Prostate gland (tissue), 2 donors: ENCODE results near the gene ANKS1B. TPM values are rescaled to one million over a fixed set of nuclear protein-coding genes. Genes with fewer than 3 reads are reported as not detected.

Experiments used
- DNase-seq: peaks from one replicate; pipeline ENCODE4 v3.0.0-alpha.2; 2019; ENCODE audit warnings: low spot score
- H3K27ac ChIP-seq, 2 donors: fragments of 200-600 bp; sonication (generic); 2 replicates each; pipeline ENCODE4 v1.5.1; 2017 to 2019
- H3K27me3 ChIP-seq: fragments of 200-600 bp; sonication (generic); replicated peaks from 2 replicates; pipeline ENCODE4 v1.5.1; 2019; ENCODE audit not compliant: insufficient read depth
- H3K36me3 ChIP-seq, 2 donors: fragments of 200-600 bp; sonication (generic); 1 replicate in 1 of 2; 2 replicates in 1 of 2; pipeline versions ENCODE4 v1.5.1 to v1.8.1; 2017 to 2019
- H3K4me1 ChIP-seq: fragments of 200-600 bp; sonication (generic); replicated peaks from 2 replicates; pipeline ENCODE4 v1.5.1; 2019
- H3K4me3 ChIP-seq, 2 donors: fragments of 200-600 bp; sonication (generic); 2 replicates each; pipeline ENCODE4 v1.5.1; 2017 to 2019
- H3K9me3 ChIP-seq: fragments of 200-600 bp; sonication (generic); 2 replicates; pipeline ENCODE4 v1.5.1; 2017
- POLR2A ChIP-seq: fragments of 450-650 bp; IDR thresholded peaks from one replicate; pipeline ENCODE4 v1.6.1; 2016; ENCODE audit warnings: antibody characterized with exemption, mild to moderate bottlenecking
- POLR2AphosphoS5 ChIP-seq: sonication (generic); formaldehyde crosslinking; IDR thresholded peaks from one replicate; pipeline ENCODE4 v1.6.1; 2017; ENCODE audit warnings: antibody characterized with exemption
- WGBS: methylation state at CpG from one replicate; pipeline ENCODE4 v1.1.5; 2018; 5-methylcytosine and 5-hydroxymethylcytosine counted together
- intact Hi-C: fragments of 100-400 bp; cut with DNase I; formaldehyde crosslinking; loops from one replicate; pipeline ENCODE4 v1.14.2; 2022
- total RNA-seq, 2 donors: library from RNA; depleted of rRNA; stranded (reverse); fragments of >200 nt; gene quantifications; one replicate each; pipeline ENCODE4 v1.1.0, GENCODE V29; 2016
- TF ChIP-seq, protein P1 (sequence below), 4 experiments: fragments of 200-600 bp in 2 of 4; fragments of 450-650 bp in 2 of 4; sonication (generic) in 2 of 4; IDR thresholded peaks; 1 replicate in 3 of 4; 2 replicates in 1 of 4; pipeline ENCODE4 v1.5.1; 2016 to 2019; ENCODE audit warnings: antibody characterized with exemption in 4 of 4, mild to moderate bottlenecking in 2 of 4, moderate library complexity in 2 of 4

Gene ANKS1B
- total RNA-seq, 2 donors from 2014 or later = 13.0 to 17.4 TPM

DNA sequence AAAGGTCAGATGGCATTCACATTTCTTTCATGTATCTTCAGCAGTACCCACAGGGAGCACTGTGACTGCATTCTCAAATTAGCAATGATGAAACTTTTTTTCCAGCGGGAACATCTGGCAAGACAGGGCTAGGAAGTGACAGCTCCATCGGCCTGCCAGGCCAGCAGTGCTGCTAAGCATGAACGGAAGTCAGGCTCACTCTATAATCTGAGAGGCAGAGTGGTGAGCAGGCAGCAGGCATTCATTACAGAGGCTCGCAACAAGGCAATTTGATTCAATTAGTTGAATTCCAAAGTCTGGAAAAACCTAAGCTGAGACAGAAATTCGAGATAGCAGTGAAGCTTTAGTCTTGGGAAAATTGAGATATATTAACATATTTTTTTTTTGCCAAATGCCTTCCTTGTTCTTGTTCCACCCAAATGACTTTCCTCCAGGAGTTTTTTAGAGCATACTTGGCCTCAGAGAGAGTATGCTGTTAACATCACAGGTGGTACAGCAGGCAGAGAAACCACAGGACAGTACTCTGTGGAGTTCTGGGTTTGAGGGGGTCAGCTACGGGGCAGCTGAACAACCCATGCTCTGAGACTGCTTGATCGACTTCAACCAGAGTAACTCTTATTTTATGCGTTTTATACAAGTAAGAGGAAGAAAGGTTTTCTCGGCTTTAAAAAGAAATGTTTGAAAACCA, 924.8 kb downstream of the ANKS1B start:
- no peaks in the 10 kb centered on the region for H3K9me3 ChIP-seq
- H3K36me3 ChIP-seq = no peaks in the 10 kb centered on the region
- no peaks in the 10 kb centered on the region for H3K27me3 ChIP-seq
- TF ChIP-seq POLR2AphosphoS5 (no peak), POLR2A (no peak)
- TF ChIP-seq, protein P1, sequence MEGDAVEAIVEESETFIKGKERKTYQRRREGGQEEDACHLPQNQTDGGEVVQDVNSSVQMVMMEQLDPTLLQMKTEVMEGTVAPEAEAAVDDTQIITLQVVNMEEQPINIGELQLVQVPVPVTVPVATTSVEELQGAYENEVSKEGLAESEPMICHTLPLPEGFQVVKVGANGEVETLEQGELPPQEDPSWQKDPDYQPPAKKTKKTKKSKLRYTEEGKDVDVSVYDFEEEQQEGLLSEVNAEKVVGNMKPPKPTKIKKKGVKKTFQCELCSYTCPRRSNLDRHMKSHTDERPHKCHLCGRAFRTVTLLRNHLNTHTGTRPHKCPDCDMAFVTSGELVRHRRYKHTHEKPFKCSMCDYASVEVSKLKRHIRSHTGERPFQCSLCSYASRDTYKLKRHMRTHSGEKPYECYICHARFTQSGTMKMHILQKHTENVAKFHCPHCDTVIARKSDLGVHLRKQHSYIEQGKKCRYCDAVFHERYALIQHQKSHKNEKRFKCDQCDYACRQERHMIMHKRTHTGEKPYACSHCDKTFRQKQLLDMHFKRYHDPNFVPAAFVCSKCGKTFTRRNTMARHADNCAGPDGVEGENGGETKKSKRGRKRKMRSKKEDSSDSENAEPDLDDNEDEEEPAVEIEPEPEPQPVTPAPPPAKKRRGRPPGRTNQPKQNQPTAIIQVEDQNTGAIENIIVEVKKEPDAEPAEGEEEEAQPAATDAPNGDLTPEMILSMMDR (IDR thresholded peaks at IDR 0.05) = no peak
- DNase-seq = no peak
- WGBS = 55% methylated on average over 9 of the region's 9 CpGs
- no peaks in the 10 kb centered on the region for H3K4me1 ChIP-seq
- intact Hi-C loops = no loop called here
- H3K27ac ChIP-seq = no peak overlapping the region
- H3K4me3 ChIP-seq = no peak overlapping the region

GRCh38 chr12:99057670-99058069, 927.1 kb downstream of the ANKS1B start:
- Histone ChIP-seq H3K4me3 (no peak overlapping the region), H3K36me3 (no peaks in the 10 kb centered on the region), H3K9me3 (no peaks in the 10 kb centered on the region), H3K4me1 (no peaks in the 10 kb centered on the region), H3K27ac (no peak overlapping the region), H3K27me3 (no peaks in the 10 kb centered on the region)
- TF ChIP-seq POLR2A (no peak), POLR2AphosphoS5 (no peak)
- TF ChIP-seq, protein P1 (IDR thresholded peaks at IDR 0.05) = no peak
- WGBS = 86% methylated on average over 5 of the region's 5 CpGs
- intact Hi-C loops = no loop called here
- DNase-seq = no peak

DNA sequence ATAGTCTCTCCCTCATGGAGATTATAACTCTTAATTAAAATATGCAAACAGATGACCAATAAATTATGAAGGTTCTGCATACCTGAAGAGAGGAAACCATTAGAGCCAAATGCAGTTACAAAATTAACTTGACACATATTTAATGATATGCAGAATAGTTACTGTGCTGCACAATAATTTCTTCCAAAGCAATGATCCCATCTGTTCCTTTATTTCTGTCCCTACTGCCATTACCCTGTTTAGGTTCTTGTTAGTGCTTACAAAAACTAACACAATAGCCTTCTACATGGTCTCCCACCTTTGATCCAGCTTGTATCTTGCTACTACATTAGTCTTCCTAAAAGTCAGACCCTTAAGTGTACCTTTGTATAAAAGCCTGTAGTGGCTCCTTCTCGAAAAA, 928.5 kb downstream of the ANKS1B start:
- H3K27ac ChIP-seq = no peak overlapping the region
- intact Hi-C loops = no loop called here
- H3K4me3 ChIP-seq = no peak overlapping the region
- no peaks in the 10 kb centered on the region for H3K4me1 ChIP-seq
- no peaks in the 10 kb centered on the region for H3K27me3 ChIP-seq
- WGBS = 95% methylated on average over 1 of the region's 1 CpG
- TF ChIP-seq POLR2AphosphoS5 (no peak), POLR2A (no peak)
- TF ChIP-seq, protein P1 (IDR thresholded peaks at IDR 0.05) = no peak
- DNase-seq = no peak
- H3K9me3 ChIP-seq = no peaks in the 10 kb centered on the region
- no peaks in the 10 kb centered on the region for H3K36me3 ChIP-seq

- TF ChIP-seq POLR2AphosphoS5 = no peak
- Histone ChIP-seq H3K9me3 (no peaks in the 10 kb centered on the region), H3K4me1 (no peaks in the 10 kb centered on the region), H3K36me3 (no peaks in the 10 kb centered on the region), H3K27ac (no peak overlapping the region), H3K27me3 (no peaks in the 10 kb centered on the region), H3K4me3 (no peak overlapping the region)
- 87% methylated on average over 3 of the region's 3 CpGs for WGBS
- DNase-seq = no peak
- intact Hi-C loops = no loop called here
Measured at GRCh38 chr12:99055299-99055698, 929.4 kb downstream of the ANKS1B start.

- Histone ChIP-seq H3K36me3 (no peaks in the 10 kb centered on the region), H3K27ac (no peak overlapping the region), H3K4me1 (no peaks in the 10 kb centered on the region), H3K4me3 (no peak overlapping the region), H3K27me3 (no peaks in the 10 kb centered on the region), H3K9me3 (no peaks in the 10 kb centered on the region)
- intact Hi-C loops = no loop called here
- TF ChIP-seq POLR2AphosphoS5 (no peak), POLR2A (no peak)
- TF ChIP-seq, protein P1 (IDR thresholded peaks at IDR 0.05) = no peak
- no peak for DNase-seq
- WGBS = 86% methylated on average over 1 of the region's 1 CpG
Measured at GRCh38 chr12:99054601-99055128, 930.1 kb downstream of the ANKS1B start.
